ENCODE measurements around the gene CEP131.
A peak's percentile ranks its signal among the peaks of the same experiment; 100 is the strongest.

Gene CEP131

DNA sequence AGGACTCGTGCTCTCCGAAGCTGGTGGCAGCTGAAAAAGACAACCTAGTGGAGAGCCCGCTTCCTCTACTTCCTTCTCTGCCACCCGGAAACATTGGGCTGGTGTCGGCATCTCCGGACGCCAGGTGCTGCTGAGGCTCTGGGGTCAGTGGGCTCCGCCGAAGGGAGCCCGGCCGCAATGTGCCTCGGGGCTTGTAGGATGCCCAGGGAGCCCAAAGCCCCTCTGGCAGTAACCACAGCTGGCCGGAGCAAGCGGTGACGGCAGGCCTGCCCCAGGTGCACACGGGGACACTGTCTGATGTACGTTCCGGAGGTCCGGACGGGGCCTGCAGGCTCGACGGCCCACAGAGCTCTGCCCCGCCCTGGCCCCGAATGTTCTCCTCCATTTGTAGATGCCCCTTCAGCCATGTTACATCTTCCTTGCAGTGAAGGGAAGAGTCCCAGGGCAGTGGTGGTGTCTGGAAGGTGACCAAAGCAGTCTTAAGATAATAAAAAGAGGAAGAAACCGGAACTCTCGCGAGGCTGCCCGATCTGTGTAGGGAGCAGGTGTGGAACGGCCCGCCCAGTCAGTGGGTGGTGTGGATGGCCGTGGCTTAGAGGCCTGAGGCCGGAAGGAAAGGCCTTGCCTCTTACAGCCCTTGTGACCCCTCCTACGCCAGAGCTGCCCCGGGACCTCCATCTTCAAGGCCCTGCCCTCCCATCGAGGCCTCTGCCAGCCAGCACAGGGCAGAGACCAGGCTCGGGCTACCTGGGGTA is 39.0 kb upstream of the CEP131 start:
- no peak overlapping the region for H3K27ac ChIP-seq (ENCODE audit: extremely low read depth, low read depth, low read length)
- no peaks in the 10 kb centered on the region for H3K9me3 ChIP-seq (ENCODE audit: control insufficient read depth, insufficient read depth, low read depth, low read length)
- H3K4me3 ChIP-seq (ENCODE audit: low read depth, low read length), result no peak overlapping the region
- no peaks in the 10 kb centered on the region for H3K4me1 ChIP-seq (ENCODE audit: control insufficient read depth, insufficient read depth, low read length)
- ChIA-PET POLR2A (interaction anchor here (0.9 kb wide), 1 partner anchor 34 kb away, joined by 4 read pairs; the partner anchor contains the start of gene SLC38A10), CTCF (interaction anchor here (0.7 to 0.9 kb wide), 3 partner anchors 9 to 223 kb away, joined by 3 to 5 read pairs (median 3); no protein-coding TSS in a partner anchor)
- 0 out of 2 replicates have a peak, but pooled peaks have one; percentile 6 for TF ChIP-seq SP2 (tag by site-specific recombination; IDR thresholded peaks at IDR 0.05)
- no peak for TF ChIP-seq HOXD13 (CRISPR knock-in tag; IDR thresholded peaks at IDR 0.05; ENCODE audit: borderline replicate concordance)
- peaks cover 2 to 90% of the 10 kb centered on the region in 2 experiments for H3K36me3 ChIP-seq (ENCODE audit: control insufficient read depth in 2 of 2, insufficient read depth in 1 of 2, low read length in 2 of 2)

GRCh38 chr17:81261096-81261495 is 38.3 kb upstream of the CEP131 start:
- peaks cover 0 to 87% of the 10 kb centered on the region in 2 experiments; a peak in 2 of 3 replicates for H3K36me3 ChIP-seq (ENCODE audit: control insufficient read depth in 2 of 2, insufficient read depth in 1 of 2, low read length in 2 of 2)
- H3K9me3 ChIP-seq (ENCODE audit: control insufficient read depth, insufficient read depth, low read depth, low read length), result no peaks in the 10 kb centered on the region
- H3K27ac ChIP-seq (ENCODE audit: extremely low read depth, low read depth, low read length), result no peak overlapping the region
- no peaks in the 10 kb centered on the region for H3K4me1 ChIP-seq (ENCODE audit: control insufficient read depth, insufficient read depth, low read length)
- POLR2A ChIA-PET, result no interaction called here
- CTCF ChIA-PET, result interaction anchor here (0.7 kb wide), 1 partner anchor 184 kb away, joined by 3 read pairs; no protein-coding TSS in a partner anchor
- H3K4me3 ChIP-seq (ENCODE audit: low read depth, low read length), result no peak overlapping the region
- TF ChIP-seq ZNF449 (tag by site-specific recombination; IDR thresholded peaks at IDR 0.05), result peak; percentile 53; the same call in 1 of the 2 replicates
- TF ChIP-seq ZNF10 (tag by site-specific recombination; IDR thresholded peaks at IDR 0.05), result no peak
- TF ChIP-seq MZF1 (tag by site-specific recombination; IDR thresholded peaks at IDR 0.05; ENCODE audit: borderline replicate concordance), result no peak

DNA sequence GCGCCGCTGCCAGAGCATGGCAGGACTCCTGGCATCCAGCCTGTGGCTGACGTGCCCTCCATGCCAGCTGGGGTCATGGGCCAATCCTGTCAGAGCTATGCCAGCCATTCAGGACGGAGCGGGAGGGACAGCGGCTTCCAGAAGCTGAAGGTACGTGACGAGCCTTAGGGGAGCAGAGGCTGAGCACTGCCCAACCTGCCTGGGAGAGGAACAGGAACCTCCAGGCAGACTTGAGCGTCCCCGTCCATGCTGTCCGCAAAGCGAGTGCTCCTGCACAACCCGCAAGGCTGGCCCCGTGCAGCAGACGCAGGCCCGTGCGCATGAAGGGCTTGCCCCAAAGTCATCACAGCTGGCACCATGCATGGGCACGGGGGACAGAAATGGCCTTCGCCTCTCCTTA is 37.9 kb upstream of the CEP131 start:
- Histone ChIP-seq H3K4me1 (ENCODE audit: control insufficient read depth, insufficient read depth, low read length) (no peaks in the 10 kb centered on the region), H3K36me3 (ENCODE audit: control insufficient read depth in 2 of 2, insufficient read depth in 1 of 2, low read length in 2 of 2) (peaks cover 0 to 83% of the 10 kb centered on the region in 2 experiments; a peak in 2 of 3 replicates), H3K27ac (ENCODE audit: extremely low read depth, low read depth, low read length) (no peak overlapping the region), H3K4me3 (ENCODE audit: low read depth, low read length) (no peak overlapping the region), H3K9me3 (ENCODE audit: control insufficient read depth, insufficient read depth, low read depth, low read length) (no peaks in the 10 kb centered on the region)
- ChIA-PET POLR2A (no interaction called here), CTCF (no interaction called here)
- TF ChIP-seq ZSCAN30 (tag by site-specific recombination; IDR thresholded peaks at IDR 0.05) (no peak), OSR2 (tag by site-specific recombination; IDR thresholded peaks at IDR 0.05) (no peak), ZEB2 (tag by site-specific recombination; IDR thresholded peaks at IDR 0.05) (no peak), ZNF433 (tag by site-specific recombination; IDR thresholded peaks at IDR 0.05; ENCODE audit: low read depth) (no peak), ZNF670 (tag by site-specific recombination; IDR thresholded peaks at IDR 0.05; ENCODE audit: low read depth) (no peak), ZNF221 (tag by site-specific recombination; IDR thresholded peaks at IDR 0.05; ENCODE audit: borderline replicate concordance) (no peak), ZNF555 (tag by site-specific recombination; conservative IDR thresholded peaks at IDR 0.05) (no peak), ZNF785 (tag by site-specific recombination; IDR thresholded peaks at IDR 0.05) (no peak), EGR2 (tag by site-specific recombination; IDR thresholded peaks at IDR 0.05; ENCODE audit: low read depth) (no peak), ZNF202 (tag by site-specific recombination; IDR thresholded peaks at IDR 0.05; ENCODE audit: borderline replicate concordance) (no peak), ZNF830 (tag by site-specific recombination; IDR thresholded peaks at IDR 0.05; ENCODE audit: low read depth) (no peak), SCRT2 (tag by site-specific recombination; IDR thresholded peaks at IDR 0.05) (no peak)
- TF ChIP-seq, protein P1, sequence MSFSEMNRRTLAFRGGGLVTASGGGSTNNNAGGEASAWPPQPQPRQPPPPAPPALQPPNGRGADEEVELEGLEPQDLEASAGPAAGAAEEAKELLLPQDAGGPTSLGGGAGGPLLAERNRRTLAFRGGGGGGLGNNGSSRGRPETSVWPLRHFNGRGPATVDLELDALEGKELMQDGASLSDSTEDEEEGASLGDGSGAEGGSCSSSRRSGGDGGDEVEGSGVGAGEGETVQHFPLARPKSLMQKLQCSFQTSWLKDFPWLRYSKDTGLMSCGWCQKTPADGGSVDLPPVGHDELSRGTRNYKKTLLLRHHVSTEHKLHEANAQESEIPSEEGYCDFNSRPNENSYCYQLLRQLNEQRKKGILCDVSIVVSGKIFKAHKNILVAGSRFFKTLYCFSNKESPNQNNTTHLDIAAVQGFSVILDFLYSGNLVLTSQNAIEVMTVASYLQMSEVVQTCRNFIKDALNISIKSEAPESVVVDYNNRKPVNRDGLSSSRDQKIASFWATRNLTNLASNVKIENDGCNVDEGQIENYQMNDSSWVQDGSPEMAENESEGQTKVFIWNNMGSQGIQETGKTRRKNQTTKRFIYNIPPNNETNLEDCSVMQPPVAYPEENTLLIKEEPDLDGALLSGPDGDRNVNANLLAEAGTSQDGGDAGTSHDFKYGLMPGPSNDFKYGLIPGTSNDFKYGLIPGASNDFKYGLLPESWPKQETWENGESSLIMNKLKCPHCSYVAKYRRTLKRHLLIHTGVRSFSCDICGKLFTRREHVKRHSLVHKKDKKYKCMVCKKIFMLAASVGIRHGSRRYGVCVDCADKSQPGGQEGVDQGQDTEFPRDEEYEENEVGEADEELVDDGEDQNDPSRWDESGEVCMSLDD (tag by site-specific recombination; IDR thresholded peaks at IDR 0.05), result no peak
- TF ChIP-seq, protein P2, sequence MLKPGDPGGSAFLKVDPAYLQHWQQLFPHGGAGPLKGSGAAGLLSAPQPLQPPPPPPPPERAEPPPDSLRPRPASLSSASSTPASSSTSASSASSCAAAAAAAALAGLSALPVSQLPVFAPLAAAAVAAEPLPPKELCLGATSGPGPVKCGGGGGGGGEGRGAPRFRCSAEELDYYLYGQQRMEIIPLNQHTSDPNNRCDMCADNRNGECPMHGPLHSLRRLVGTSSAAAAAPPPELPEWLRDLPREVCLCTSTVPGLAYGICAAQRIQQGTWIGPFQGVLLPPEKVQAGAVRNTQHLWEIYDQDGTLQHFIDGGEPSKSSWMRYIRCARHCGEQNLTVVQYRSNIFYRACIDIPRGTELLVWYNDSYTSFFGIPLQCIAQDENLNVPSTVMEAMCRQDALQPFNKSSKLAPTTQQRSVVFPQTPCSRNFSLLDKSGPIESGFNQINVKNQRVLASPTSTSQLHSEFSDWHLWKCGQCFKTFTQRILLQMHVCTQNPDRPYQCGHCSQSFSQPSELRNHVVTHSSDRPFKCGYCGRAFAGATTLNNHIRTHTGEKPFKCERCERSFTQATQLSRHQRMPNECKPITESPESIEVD (tag by site-specific recombination; IDR thresholded peaks at IDR 0.05), result no peak
- TF ChIP-seq, protein P3, sequence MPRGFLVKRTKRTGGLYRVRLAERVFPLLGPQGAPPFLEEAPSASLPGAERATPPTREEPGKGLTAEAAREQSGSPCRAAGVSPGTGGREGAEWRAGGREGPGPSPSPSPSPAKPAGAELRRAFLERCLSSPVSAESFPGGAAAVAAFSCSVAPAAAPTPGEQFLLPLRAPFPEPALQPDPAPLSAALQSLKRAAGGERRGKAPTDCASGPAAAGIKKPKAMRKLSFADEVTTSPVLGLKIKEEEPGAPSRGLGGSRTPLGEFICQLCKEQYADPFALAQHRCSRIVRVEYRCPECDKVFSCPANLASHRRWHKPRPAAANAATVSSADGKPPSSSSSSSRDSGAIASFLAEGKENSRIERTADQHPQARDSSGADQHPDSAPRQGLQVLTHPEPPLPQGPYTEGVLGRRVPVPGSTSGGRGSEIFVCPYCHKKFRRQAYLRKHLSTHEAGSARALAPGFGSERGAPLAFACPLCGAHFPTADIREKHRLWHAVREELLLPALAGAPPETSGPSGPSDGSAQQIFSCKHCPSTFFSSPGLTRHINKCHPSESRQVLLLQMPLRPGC (tag by site-specific recombination; IDR thresholded peaks at IDR 0.05), result no peak
- TF ChIP-seq, protein P4, sequence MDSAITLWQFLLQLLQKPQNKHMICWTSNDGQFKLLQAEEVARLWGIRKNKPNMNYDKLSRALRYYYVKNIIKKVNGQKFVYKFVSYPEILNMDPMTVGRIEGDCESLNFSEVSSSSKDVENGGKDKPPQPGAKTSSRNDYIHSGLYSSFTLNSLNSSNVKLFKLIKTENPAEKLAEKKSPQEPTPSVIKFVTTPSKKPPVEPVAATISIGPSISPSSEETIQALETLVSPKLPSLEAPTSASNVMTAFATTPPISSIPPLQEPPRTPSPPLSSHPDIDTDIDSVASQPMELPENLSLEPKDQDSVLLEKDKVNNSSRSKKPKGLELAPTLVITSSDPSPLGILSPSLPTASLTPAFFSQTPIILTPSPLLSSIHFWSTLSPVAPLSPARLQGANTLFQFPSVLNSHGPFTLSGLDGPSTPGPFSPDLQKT (IDR thresholded peaks at IDR 0.05; ENCODE audit: borderline replicate concordance, low read depth, low read length), result no peak
